HG03095 (cell line): ENCODE data around the gene LRRFIP1.
"Not testable (repeated sequence)": the region's sequence is repeated elsewhere in the genome, so short reads cannot be mapped to it uniquely, and the experiment has no call there.

Experiments used
- ATAC-seq: cut with Tn5 transposase; IDR thresholded peaks from one replicate; pipeline ENCODE4 v1.9.1; 2021; ENCODE audit warnings: moderate library complexity; ENCODE audit not compliant: unreplicated experiment

Gene LRRFIP1

GRCh38 chr2:237682856-237683670 lies 55.7 kb downstream of the LRRFIP1 start:
- no peak for ATAC-seq

- no peak for ATAC-seq
Observed at GRCh38 chr2:237685408-237685807, 58.0 kb downstream of the LRRFIP1 start.

- ATAC-seq, result no peak
Observed at GRCh38 chr2:237686659-237687136, 59.3 kb downstream of the LRRFIP1 start.

GRCh38 chr2:237688081-237688480 lies 60.7 kb downstream of the LRRFIP1 start:
- ATAC-seq, result no peak

- not testable (repeated sequence) for ATAC-seq
Observed at GRCh38 chr2:237688541-237688940, 61.2 kb downstream of the LRRFIP1 start.

GRCh38 chr2:237689336-237690131 lies 62.1 kb downstream of the LRRFIP1 start:
- ATAC-seq, result no peak

GRCh38 chr2:237691029-237691907 lies 63.9 kb downstream of the LRRFIP1 start:
- ATAC-seq, result peak; percentile 26

GRCh38 chr2:237691908-237692600 lies 64.7 kb downstream of the LRRFIP1 start:
- ATAC-seq, result peak; percentile 45

GRCh38 chr2:237692601-237693290 lies 65.4 kb downstream of the LRRFIP1 start:
- ATAC-seq, result peak; percentile 4

GRCh38 chr2:237693291-237693994 lies 66.1 kb downstream of the LRRFIP1 start:
- ATAC-seq, result no peak

- ATAC-seq, result no peak
Observed at GRCh38 chr2:237694415-237695194, 67.2 kb downstream of the LRRFIP1 start.

GRCh38 chr2:237695201-237695780 lies 67.9 kb downstream of the LRRFIP1 start:
- ATAC-seq, result no peak

- peak; percentile 32 for ATAC-seq
Observed at GRCh38 chr2:237696461-237696860, 69.1 kb downstream of the LRRFIP1 start.

GRCh38 chr2:237697586-237698357 lies 70.4 kb downstream of the LRRFIP1 start:
- no peak for ATAC-seq

GRCh38 chr2:237698358-237698694 lies 70.9 kb downstream of the LRRFIP1 start:
- ATAC-seq, result no peak

- no peak for ATAC-seq
Observed at GRCh38 chr2:237699870-237700511, 72.6 kb downstream of the LRRFIP1 start.

GRCh38 chr2:237700512-237701032 lies 73.2 kb downstream of the LRRFIP1 start:
- peak; percentile 33 for ATAC-seq
